HCT116 (cell line): Measurements from ENCODE around the gene ARF1. TPM values are rescaled to one million over a fixed set of nuclear protein-coding genes. Genes with fewer than 3 reads are reported as not detected.

Experiments
- ATAC-seq: fragments of 200-7000 bp; cut with Tn5 transposase; 2 replicates; pipeline ENCODE4 v1.9.1; 2020; ENCODE audit warnings: mild to moderate bottlenecking, moderate library complexity
- BruUV-seq: library from RNA; stranded (reverse); fragments of 400-500 nt; replicated peaks from 2 replicates; lab custom pipeline; 2021; lab: Mats Ljungman, UMichigan
- CTCF ChIA-PET: fragments of 300-600 bp; sonication (Branson Sonifier 250); formaldehyde crosslinking; loops from one replicate; lab custom pipeline; 2021; ENCODE audit warnings: antibody characterized with exemption; lab: Charles Lee
- POLR2A ChIA-PET: fragments of 300-600, 350-600 bp; sonication (Branson Sonifier 250); formaldehyde crosslinking; loops from one replicate; lab custom pipeline; 2021; ENCODE audit warnings: antibody characterized with exemption; lab: Charles Lee
- RAD21 ChIA-PET, 2 experiments: fragments of 300-600 bp; sonication (Branson Sonifier 250); formaldehyde crosslinking; loops; one replicate each; lab custom pipeline; 2023; ENCODE audit warnings: low total read pairs in 2 of 2; ENCODE audit not compliant: uncharacterized antibody in 2 of 2, unreplicated experiment in 2 of 2, low non-redundant PET in 1 of 2; lab: Charles Lee
- DNase-seq: peaks from one replicate; pipeline ENCODE4 v3.0.0-alpha.2; 2010; ENCODE audit warnings: low read depth, low spot score
- H2AFZ ChIP-seq: fragments of 200-600 bp; shearing (Covaris generic), sonication (generic); 2 replicates; pipeline ENCODE4 v1.6.1; 2017; ENCODE audit warnings: low read depth, mixed run types, mixed read lengths, antibody characterized with exemption, low read length; ENCODE audit not compliant: poor library complexity, severe bottlenecking
- H3K27ac ChIP-seq: 2 replicates; pipeline ENCODE4 v1.5.1; 2012; ENCODE audit warnings: low read depth, low read length
- H3K27me3 ChIP-seq: fragments of 200-600 bp; sonication (generic); 2 replicates; pipeline ENCODE4 v1.6.1; 2016; ENCODE audit warnings: mixed run types, low read length, mixed read lengths; ENCODE audit not compliant: insufficient read depth
- H3K36me3 ChIP-seq, 2 experiments: fragments of 200-500 bp in 1 of 2; fragments of 200-600 bp in 1 of 2; sonication (Bioruptor generic) in 1 of 2; sonication (generic) in 1 of 2; 2 replicates each; pipeline versions ENCODE4 v1.5.1 to v1.6.1; 2014 to 2016; ENCODE audit warnings: low read length in 2 of 2, inconsistent platforms in 1 of 2, mixed read lengths in 1 of 2, mixed run types in 1 of 2; ENCODE audit not compliant: insufficient read depth in 2 of 2, control insufficient read depth in 1 of 2
- H3K4me1 ChIP-seq, 2 experiments: fragments of 200-600 bp in 1 of 2; sonication (generic) in 1 of 2; 2 replicates each; pipeline versions ENCODE4 v1.5.1 to v1.6.1; 2012 to 2017; ENCODE audit warnings: low read length in 2 of 2, inconsistent platforms in 1 of 2, mild to moderate bottlenecking in 1 of 2, mixed read lengths in 1 of 2, mixed run types in 1 of 2, moderate library complexity in 1 of 2; ENCODE audit not compliant: insufficient read depth in 2 of 2, control insufficient read depth in 1 of 2
- H3K4me2 ChIP-seq: fragments of 200-600 bp; sonication (generic); 2 replicates; pipeline ENCODE4 v1.6.1; 2017; ENCODE audit warnings: mixed run types, low read length, mixed read lengths
- H3K4me3 ChIP-seq, 2 experiments: fragments of 200-600 bp in 1 of 2; sonication (generic) in 1 of 2; replicated peaks in 1 of 2; 2 replicates each; pipeline ENCODE4 v1.5.1; 2011 to 2016; ENCODE audit warnings: low read length in 2 of 2, control low read depth in 1 of 2, low read depth in 1 of 2, mild to moderate bottlenecking in 1 of 2, mixed read lengths in 1 of 2, mixed run types in 1 of 2
- H3K79me2 ChIP-seq: fragments of 200-600 bp; sonication (generic); 2 replicates; pipeline ENCODE4 v1.6.1; 2017; ENCODE audit warnings: mild to moderate bottlenecking, mixed run types, low read length, moderate library complexity, mixed read lengths; ENCODE audit not compliant: insufficient read depth
- H3K9ac ChIP-seq: fragments of 200-600 bp; sonication (generic); 2 replicates; pipeline ENCODE4 v1.6.1; 2016; ENCODE audit warnings: low read length, mixed read lengths
- H3K9me2 ChIP-seq: fragments of 200-600 bp; sonication (generic), shearing (Covaris generic); 2 replicates; pipeline ENCODE4 v1.6.1; 2017; ENCODE audit warnings: mixed run types, mild to moderate bottlenecking, moderate library complexity; ENCODE audit not compliant: insufficient read depth
- H3K9me3 ChIP-seq, 2 experiments: fragments of 200-500 bp in 1 of 2; fragments of 200-600 bp in 1 of 2; sonication (Bioruptor generic) in 1 of 2; sonication (generic) in 1 of 2; 2 replicates each; pipeline ENCODE4 v1.6.1; 2014 to 2017; ENCODE audit warnings: low read length in 2 of 2, mixed read lengths in 2 of 2, inconsistent platforms in 1 of 2, low read depth in 1 of 2, mild to moderate bottlenecking in 1 of 2, mixed run types in 1 of 2, moderate library complexity in 1 of 2; ENCODE audit not compliant: control insufficient read depth in 1 of 2, insufficient read depth in 1 of 2
- H4K20me1 ChIP-seq: fragments of 200-600 bp; sonication (generic), shearing (Covaris generic); 2 replicates; pipeline ENCODE4 v1.6.1; 2017; ENCODE audit warnings: mixed run types, mild to moderate bottlenecking, moderate library complexity; ENCODE audit not compliant: insufficient read depth
- CEBPB ChIP-seq: IDR thresholded peaks from 2 replicates; pipeline ENCODE4 v1.6.1; 2012; ENCODE audit warnings: low read depth
- ELF1 ChIP-seq: IDR thresholded peaks from 2 replicates; pipeline ENCODE4 v1.6.1; 2012; ENCODE audit warnings: low read depth, borderline replicate concordance
- EZH2phosphoT487 ChIP-seq: fragments of 200-600 bp; IDR thresholded peaks from 2 replicates; pipeline ENCODE4 v1.6.1; 2018; ENCODE audit warnings: antibody characterized with exemption, borderline replicate concordance
- FOSL1 ChIP-seq: IDR thresholded peaks from 2 replicates; pipeline ENCODE4 v1.6.1; 2012; ENCODE audit warnings: low read depth
- JUND ChIP-seq: IDR thresholded peaks from 2 replicates; pipeline ENCODE4 v1.6.1; 2012
- POLR2A ChIP-seq: IDR thresholded peaks from 2 replicates; pipeline ENCODE4 v1.7.0; 2011; ENCODE audit warnings: borderline replicate concordance; ENCODE audit not compliant: insufficient read depth, insufficient read length; ENCODE audit errors: extremely low read depth
- SP1 ChIP-seq: IDR thresholded peaks from 2 replicates; pipeline ENCODE4 v1.6.1; 2012; ENCODE audit warnings: low read depth
- SRF ChIP-seq: IDR thresholded peaks from 2 replicates; pipeline ENCODE4 v1.6.1; 2012; ENCODE audit warnings: low read depth
- ZFX ChIP-seq: fragments of 450-650 bp; IDR thresholded peaks from 2 replicates; pipeline ENCODE4 v1.6.1; 2017
- intact Hi-C: fragments of 100-400 bp; cut with micrococcal nuclease; formaldehyde crosslinking; loops from 2 replicates; pipeline ENCODE4 v1.10.0; 2022
- total RNA-seq: library from RNA; stranded (reverse); gene quantifications from one replicate; pipeline ENCODE4 v1.2.1, GENCODE V29; 2021; ENCODE audit not compliant: unreplicated experiment
- TF ChIP-seq, protein P1 (sequence below), 3 experiments: fragments of 200-600 bp in 1 of 3; sonication (generic) in 1 of 3; IDR thresholded peaks in 2 of 3; conservative IDR thresholded peaks in 1 of 3; 2 replicates each; pipeline ENCODE4 v1.5.1; 2012 to 2017; ENCODE audit warnings: low read depth in 2 of 3, low read length in 2 of 3, antibody characterized with exemption in 1 of 3, borderline replicate concordance in 1 of 3, control low read depth in 1 of 3, mild to moderate bottlenecking in 1 of 3, mixed read lengths in 1 of 3, mixed run types in 1 of 3, moderate library complexity in 1 of 3; ENCODE audit not compliant: insufficient read depth in 1 of 3

The ARF1 gene
- total RNA-seq, 1 experiment from 2014 or later = 394 TPM

DNA sequence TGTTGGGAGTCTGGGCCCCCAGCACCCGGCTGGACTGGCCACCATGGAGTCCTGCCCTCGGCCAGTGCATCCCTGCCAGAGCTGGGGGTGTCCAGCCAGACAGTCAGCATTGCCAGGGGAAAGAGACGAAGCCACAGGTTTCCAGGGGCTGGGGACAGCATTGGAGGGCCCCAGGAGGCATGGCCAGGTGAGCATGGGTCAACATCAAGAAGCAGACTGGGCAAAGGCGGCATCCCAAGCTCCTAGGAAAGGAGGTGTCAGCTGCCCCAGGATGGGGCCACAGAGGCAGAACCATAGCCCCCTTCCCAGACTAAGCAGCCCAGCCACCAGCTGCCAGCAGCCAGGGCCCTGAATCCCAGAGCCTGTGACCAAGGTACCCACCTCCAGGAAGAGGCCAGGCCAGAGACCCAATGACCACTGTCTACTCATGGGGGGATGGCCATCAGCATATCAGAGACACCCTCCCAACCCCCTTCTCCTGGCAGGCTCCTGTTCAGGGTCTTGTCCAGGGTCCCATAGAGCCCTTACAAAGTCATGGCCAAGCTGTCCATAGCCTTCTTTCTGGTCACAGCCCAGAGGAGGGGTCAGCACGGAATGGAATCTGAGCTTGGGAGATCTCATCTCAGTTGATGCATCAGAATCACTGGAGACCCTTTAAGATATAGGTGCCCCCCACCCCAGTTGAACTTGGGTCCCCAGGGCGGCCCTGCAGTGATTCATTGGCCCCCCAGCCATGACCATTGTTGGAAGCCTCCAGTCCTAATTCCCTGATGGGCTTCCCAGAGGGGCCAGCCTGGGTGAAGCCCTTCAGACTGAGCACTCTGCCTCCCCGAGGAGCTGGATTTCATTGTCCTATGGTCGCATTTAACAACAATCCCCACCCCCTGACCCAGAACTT lies 43.3 kb upstream of the ARF1 start:
- Histone ChIP-seq H4K20me1 (no peaks in the 10 kb centered on the region), H3K4me2 (no peak overlapping the region), H3K27ac (no peak overlapping the region), H3K9me2 (no peaks in the 10 kb centered on the region), H3K36me3 (no peaks in the 10 kb centered on the region), H2AFZ (no peak overlapping the region), H3K27me3 (0 out of 2 replicates have a peak, but pooled peaks cover 1% of the 10 kb centered on the region), H3K79me2 (no peaks in the 10 kb centered on the region), H3K4me1 (no peaks in the 10 kb centered on the region), H3K9ac (no peak overlapping the region), H3K9me3 (no peaks in the 10 kb centered on the region), H3K4me3 (no peak overlapping the region)
- intact Hi-C loops = no loop called here
- BruUV-seq = no TSS peak
- CTCF ChIA-PET = no interaction called here
- ATAC-seq (no peak), DNase-seq (no peak)
- POLR2A ChIA-PET = no interaction called here
- RAD21 ChIA-PET = no interaction called here
- TF ChIP-seq ELF1 (no peak), FOSL1 (no peak), POLR2A (no peak), SRF (no peak), CEBPB (no peak), JUND (no peak)
- TF ChIP-seq, protein P1, sequence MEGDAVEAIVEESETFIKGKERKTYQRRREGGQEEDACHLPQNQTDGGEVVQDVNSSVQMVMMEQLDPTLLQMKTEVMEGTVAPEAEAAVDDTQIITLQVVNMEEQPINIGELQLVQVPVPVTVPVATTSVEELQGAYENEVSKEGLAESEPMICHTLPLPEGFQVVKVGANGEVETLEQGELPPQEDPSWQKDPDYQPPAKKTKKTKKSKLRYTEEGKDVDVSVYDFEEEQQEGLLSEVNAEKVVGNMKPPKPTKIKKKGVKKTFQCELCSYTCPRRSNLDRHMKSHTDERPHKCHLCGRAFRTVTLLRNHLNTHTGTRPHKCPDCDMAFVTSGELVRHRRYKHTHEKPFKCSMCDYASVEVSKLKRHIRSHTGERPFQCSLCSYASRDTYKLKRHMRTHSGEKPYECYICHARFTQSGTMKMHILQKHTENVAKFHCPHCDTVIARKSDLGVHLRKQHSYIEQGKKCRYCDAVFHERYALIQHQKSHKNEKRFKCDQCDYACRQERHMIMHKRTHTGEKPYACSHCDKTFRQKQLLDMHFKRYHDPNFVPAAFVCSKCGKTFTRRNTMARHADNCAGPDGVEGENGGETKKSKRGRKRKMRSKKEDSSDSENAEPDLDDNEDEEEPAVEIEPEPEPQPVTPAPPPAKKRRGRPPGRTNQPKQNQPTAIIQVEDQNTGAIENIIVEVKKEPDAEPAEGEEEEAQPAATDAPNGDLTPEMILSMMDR (IDR thresholded peaks at IDR 0.05 in 2 of 3, conservative IDR thresholded peaks at IDR 0.05 in 1 of 3; ENCODE audit: borderline replicate concordance in 1 of 3, insufficient read depth in 1 of 3, low read depth in 2 of 3, low read length in 2 of 3) = no peak

DNA sequence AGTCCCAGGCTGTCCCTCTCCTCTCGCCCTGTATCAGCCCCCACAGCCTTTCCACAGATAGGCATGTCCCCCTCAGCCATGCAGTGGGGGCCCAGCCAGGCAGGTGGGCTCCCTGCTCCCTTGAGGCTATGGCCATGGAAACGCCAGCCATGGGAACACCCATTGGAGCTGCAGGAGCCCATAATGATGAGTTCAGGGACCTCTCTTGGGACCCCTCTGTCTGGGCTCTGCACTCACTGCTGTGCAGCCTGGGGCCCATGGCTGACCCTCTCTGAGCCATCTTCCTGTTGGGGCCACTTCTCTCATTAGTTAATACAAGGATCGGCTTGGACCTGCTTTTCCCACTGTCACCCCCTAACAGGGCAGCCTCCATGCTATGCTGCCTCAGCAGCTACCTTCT lies 42.5 kb upstream of the ARF1 start:
- H3K27me3 ChIP-seq = 0 out of 2 replicates have a peak, but pooled peaks cover 5% of the 10 kb centered on the region
- no peaks in the 10 kb centered on the region for H3K36me3 ChIP-seq
- H3K4me3 ChIP-seq = no peak overlapping the region
- H3K9me3 ChIP-seq = no peaks in the 10 kb centered on the region
- H3K4me2 ChIP-seq = no peak overlapping the region
- H3K27ac ChIP-seq = no peak overlapping the region
- ChIA-PET POLR2A (no interaction called here), CTCF (no interaction called here), RAD21 (no interaction called here)
- TF ChIP-seq EZH2phosphoT487 (no peak), ZFX (no peak), SP1 (no peak)
- H3K79me2 ChIP-seq = no peaks in the 10 kb centered on the region
- intact Hi-C loops = no loop called here
- no peaks in the 10 kb centered on the region for H4K20me1 ChIP-seq
- H3K9ac ChIP-seq = no peak overlapping the region
- ATAC-seq = no peak
- no TSS peak for BruUV-seq
- no peak overlapping the region for H2AFZ ChIP-seq
- H3K4me1 ChIP-seq = no peaks in the 10 kb centered on the region
- no peaks in the 10 kb centered on the region for H3K9me2 ChIP-seq
- no peak for DNase-seq
